ENCODE data around the gene TPTE2.
"Not testable (repeated sequence)": the region's sequence is repeated elsewhere in the genome, so short reads cannot be mapped to it uniquely, and the experiment has no call there.

TPTE2 gene

DNA sequence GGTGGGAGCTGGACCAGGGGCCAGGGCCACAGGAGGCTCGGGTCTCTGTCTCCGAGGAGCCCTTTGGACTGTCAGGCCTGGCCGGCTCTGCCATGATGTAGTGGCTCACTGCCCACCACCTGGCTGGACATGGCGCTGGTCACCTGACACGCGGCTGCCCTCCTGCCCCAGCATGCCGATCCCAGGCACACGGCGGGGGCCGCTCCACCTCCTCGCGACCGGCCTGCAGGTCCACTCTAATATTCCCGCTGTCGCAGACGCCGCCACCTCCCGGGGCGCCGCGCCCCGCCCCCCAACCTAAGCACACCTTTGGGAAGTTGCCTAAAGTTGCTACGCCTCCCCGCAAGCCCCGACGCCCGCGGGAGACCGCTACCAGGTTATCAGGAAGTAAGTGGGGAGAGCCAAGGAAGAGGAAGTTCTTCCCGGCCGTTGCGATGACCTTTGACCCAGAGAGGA, at the start of gene TPTE2:
TPTE2 (minus strand) TSS at position 406 of the 456 bp plus-strand sequence. CDS start 58,298 bp downstream, outside the sequence.
- DNase-seq (ENCODE audit: low read depth in 2 of 2) = not testable (repeated sequence)

DNA sequence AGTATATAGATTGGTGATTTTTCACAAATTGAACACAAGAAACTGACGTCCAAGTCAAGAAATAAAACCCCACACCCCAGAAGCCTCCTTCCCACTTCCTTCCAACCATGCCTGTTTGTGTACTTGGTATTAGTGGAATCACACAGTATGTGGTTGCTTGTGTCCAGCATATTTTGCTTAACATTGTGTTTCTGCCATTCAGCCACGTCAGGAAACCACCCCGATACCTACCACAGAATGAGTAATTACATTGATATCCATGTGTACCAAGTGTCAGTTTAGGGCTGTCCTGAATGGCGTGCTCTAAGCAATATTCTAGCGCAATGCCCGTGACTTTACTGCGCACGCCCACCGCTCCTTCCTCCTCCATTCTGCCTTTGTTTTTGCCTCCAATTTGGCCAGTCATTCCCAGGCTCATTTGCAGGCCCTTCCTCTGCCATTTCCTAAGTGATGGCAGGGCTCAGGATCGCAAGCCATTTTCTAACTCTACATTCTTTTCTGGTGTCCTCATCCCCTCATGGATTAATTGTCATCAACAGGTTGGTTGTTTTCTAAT, 46.3 kb upstream of the TPTE2 start:
- no peak for DNase-seq (ENCODE audit: low read depth in 2 of 2)

DNA sequence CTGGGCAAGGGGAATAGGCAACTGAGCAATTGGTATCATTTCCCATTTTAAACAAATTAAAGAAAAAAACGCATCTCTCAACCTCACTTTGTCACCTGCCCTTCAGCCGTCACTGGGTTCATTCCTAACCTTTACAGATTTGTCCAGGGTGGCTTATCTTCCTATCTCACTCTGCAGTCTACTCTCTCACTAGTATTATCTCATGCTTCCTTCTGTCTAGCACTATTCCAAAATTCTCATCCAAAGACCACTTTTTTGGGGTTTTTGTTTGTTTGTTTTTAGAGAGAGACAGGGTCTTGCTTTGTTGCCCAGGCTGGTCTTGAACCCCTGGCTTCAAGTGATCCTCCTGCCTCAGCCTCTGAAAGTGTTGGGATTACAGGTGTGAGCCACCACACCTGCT, 45.4 kb upstream of the TPTE2 start:
- no peak for DNase-seq (ENCODE audit: low read depth in 2 of 2)

DNA sequence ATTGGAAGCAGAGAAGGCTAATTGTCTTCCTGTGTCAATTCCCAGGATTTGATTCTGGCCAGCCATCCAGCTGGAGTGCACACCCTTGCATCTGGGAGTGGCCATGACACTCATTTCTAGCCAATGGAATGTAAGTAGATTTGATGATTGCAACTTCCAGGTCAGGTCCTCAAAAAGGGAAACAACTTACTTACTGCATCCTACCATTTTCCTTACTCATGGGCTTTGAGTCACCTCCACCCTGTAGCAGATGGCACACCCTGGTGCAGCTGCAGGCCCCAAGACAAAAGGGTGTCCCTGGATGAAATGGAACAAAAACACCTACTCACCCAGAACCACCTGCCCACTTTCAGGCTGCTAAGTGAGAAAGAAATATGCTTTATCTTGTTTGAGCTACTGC, 44.8 kb upstream of the TPTE2 start:
- no peak for DNase-seq (ENCODE audit: low read depth in 2 of 2)

DNA sequence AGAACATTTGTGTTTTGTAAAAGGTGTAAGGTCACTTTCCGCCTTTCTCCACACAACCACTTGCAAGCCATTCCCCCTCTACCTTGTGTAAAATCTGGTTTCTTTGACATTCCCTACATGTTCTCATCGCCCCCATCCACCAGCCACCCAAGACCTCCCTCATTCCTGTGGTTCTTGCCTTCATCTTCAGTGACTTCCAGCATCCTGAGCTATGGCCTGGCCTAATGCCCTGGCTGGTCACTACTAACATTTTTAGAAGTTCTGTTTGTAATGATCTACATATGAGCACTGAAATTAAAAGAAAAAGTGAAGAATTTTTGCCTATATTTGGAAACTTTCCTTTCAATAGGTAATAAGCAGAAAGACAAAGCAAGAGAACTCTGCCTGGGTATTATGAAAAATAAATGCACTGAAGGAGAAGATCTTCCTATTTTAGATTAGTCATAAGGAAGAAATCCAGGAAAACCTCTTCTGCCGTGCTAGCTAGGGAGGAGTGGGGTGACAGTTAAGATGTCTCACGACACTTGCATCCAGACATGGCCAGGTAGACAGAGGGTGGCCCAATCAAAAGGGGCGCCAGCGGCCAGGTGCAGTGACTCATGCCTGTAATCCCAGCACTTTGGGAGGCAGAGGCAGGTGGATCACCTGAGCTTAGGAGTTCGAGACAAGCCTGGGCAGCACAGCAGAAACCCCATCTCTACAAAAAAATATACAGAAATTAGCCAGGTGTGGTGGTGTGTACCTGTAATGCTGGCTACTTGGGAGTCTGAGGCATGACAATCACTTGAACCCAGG, 44.0 kb upstream of the TPTE2 start:
- DNase-seq (ENCODE audit: low read depth in 2 of 2) = no peak

DNA sequence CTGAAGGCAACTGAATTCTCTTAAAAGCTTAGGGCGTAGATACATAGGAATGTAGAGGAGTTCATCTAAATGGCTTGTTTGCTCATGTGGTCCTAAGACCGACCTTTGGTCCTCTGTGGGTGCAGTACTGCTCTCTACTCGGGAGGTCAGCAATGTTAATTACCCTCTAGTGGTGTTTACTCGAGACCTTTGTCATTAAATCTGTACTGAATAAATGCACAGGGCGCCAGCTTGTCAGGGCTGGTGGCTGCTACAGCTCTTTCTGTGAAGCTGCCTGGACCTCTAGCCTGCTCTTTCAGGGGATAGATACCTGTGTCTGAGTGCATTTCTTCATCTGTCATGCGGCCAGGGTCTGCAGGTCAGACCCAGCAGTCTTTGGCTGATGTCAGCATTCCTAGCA, 43.0 kb upstream of the TPTE2 start:
- DNase-seq (ENCODE audit: low read depth in 2 of 2) = no peak

DNA sequence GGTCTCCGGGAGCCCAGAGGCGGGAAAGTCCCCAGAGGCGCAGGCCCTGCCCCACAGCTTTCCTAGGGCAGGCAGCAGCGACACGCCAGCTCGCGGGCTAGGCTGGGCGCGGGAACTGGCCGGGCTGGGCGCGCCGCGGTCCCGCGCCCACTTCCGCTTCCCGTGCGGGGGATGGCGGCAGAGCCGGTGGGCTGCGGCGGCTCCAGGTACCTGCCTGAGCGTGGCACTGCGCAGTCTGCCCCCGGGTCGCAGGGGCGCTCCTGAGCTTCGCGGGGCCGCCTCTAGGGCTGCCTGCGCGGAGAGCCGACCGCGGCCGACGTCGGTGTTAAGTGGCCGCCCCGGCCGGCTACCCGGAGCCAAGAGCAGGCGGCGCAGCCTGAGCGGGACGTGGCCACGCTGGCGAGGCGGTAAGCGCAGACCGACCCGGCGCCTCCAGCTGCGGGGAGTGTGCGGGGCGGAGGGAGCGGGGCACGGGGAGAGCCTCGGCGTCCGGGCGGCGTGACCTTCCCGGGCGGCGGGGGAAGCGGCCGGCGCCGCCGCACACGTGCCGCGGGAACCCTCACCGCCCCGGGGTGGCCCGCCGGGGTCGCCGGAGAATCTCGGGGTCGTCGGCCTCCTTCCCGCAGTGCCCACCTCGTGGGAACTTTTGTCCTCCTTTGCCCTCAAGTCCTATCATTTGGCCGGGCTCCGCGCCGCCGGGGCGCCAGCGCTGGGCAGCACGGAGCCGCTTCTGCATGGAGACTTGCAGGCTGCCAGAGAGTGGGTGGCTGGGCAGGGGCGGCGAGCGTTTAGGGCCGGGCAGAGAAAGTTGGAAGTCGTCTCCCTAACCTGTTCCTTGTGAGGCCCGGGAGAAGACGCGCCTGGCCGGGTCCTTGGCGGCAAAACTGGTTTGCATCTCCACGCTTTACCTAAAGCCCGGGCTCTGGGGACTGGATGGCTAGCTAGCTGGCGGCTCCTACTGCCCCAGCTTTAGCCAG, 40.7 kb upstream of the TPTE2 start:
- peak; percentile 20 to 29 for DNase-seq (ENCODE audit: low read depth in 2 of 2)

DNA sequence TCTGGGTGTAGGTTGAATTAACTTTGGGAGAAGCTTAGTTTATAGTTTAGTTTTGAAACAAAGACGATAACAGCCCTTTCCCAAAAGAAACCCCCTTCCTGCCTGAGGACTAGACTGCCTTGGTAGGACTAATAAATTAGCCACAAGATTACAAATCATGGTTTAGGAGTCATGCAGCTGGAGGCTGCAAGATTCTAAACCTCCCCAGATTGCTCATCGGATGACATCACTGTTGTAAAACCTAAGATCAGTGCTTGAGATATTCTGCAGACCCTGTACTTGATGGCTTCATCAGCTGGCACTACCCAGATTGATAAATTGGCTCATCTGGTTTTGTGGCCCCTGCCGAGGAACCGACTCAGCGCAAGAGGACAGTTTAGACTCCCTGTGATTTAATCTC, 36.2 kb upstream of the TPTE2 start:
- no peak for DNase-seq (ENCODE audit: low read depth in 2 of 2)

DNA sequence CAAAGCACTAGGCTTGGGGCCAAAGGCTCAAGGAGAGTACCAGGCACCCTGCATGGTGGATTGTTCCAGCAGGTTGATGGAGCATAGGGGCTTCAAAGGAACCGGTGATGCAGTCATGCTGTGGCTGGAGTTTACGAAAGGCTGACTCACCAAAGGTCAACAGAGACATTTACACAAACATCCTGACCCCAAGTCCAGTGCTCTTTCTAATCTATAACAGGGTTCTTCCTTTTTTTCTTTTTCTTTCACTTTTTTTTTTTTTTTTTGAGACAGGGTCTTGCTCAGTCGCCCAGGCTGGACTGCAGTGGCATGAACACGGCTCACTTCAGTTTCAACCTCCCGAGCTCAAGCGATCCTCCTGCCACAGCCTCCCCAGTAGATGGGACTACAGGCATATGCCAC, 35.6 kb upstream of the TPTE2 start:
- DNase-seq (ENCODE audit: low read depth in 2 of 2) = no peak

DNA sequence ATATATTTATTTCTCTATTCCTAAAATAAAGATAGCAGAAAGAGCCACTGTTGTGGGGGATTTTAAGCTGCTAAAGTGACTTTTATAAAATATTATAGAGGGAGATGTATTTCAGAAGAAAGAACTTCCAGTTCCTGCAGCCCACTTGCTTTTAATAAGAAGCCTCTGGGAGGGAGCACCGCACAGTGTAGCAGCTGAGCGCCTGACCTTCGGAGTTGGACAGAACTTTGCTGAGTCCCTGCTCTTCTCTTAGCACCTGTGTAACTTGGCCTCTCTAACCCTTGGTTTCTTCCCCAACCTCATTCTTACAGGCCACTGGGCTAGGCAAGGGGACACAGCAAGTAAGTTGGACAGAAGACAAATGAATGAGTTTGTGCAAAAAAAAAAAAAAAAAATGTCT, 34.8 kb upstream of the TPTE2 start:
- DNase-seq (ENCODE audit: low read depth in 2 of 2) = no peak

DNA sequence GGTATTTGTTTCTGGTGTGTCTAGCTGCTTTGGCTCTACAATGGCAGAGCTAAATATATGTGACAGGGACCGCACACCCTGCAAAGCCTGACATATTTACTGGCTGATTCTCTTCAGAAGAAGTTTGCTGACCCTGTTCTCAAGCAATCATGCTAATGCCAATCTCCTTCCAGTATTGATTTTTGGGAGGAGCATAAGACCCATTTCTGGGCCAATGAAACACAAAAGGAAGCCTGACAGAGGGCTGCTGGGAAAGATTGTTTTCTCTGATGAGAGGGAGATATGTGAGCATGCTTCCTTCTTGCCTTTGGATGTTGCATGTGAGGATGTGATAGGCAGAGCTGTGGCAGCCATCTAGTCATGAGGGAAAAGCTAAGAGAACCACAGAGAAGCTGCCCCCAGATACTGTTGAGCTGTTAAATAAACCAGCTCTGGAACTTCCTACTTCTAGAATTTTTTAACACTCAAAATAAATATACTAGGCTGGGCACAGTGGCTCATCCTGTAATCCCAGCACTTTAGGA, 31.4 kb upstream of the TPTE2 start:
- no peak for DNase-seq (ENCODE audit: low read depth in 2 of 2)

DNA sequence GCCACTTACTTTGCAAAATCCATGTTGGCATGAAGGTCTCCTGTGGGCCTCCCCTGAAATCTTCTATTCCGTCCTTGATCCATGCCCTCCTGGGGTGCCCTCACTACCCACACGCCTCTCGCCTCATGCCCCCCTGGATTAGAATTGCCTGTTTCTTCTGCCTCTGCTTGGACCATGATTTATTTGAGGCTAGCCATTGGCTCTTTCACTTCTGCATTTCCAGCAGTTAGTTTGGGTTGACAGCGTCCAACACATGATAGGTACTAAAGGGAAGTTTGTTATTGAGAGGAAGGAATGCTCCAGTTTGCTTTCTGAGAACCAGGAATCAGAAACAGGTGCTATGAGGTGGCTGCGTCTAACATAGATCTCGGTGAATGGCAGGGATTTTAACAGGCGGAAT, 30.5 kb upstream of the TPTE2 start:
- no peak for DNase-seq (ENCODE audit: low read depth in 2 of 2)

DNA sequence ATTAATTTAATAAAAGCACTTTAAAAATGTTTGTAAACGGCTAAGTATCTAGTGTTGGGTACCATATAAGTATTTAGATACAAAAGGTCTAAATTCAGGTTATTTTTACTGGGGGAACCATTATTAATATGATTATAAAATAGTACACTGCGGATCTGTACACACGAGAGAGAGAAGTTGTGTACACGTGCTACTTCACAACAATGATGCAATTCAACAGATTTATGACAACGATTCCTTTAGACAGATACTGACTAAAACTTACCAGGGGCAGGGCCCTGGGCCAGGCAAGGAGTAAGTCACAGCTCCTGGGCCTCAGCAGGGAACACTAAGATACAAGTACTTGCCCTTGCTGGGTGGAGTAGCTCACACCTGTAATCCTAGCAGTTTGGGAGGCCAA, 29.1 kb upstream of the TPTE2 start:
- DNase-seq (ENCODE audit: low read depth in 2 of 2) = no peak

DNA sequence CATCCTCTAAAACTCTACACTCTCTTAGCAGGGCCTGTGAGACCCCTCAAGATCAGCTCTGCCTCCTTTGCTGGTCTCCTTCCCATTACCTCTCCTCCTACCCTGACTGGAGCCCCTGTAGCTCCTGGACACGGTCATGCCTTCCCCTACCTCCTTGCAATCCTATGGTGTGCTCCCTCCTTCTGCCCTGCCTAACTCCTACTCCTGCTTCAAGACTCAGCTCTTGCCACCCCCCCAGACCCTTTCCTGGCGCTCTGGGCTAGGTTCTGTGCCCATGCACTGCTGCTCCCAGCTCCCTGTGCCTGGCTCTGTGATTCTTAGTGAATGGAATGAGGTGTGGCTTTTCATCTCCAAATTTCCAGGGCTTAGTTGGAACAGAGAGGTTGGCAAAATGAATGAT, 28.0 kb upstream of the TPTE2 start:
- no peak for DNase-seq (ENCODE audit: low read depth in 2 of 2)

DNA sequence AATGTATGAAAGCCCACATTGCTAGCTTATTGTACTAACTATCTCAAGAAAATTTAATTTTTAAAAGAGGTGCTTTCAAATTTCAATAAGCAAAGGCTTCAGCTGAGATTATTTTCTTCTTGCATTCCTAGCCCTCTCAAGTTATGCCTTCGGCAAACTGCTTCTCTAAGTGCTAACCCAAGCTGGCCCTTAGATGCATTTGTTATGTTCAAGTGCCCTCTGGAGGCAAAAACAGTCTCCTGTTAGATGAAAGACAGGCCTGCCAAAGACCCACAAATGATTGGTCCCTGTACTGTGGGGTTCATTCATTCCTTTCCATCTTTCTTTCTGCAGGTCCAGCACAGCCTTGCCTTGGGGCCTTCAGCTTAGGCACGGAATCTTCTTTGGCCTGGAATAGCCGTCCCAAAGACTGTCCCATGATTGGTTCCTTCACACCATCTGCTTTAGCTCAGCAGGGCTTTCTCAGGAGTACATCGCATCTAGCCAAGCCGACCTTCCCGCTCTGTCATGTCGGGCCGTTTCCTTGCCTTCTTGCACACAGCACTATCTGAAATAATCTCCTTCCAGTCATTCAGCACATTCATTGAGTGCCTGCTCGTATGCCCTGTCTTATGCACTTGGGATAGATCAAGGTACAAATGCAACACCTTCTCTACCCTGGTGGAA, 26.4 kb upstream of the TPTE2 start:
- no peak for DNase-seq (ENCODE audit: low read depth in 2 of 2)

DNA sequence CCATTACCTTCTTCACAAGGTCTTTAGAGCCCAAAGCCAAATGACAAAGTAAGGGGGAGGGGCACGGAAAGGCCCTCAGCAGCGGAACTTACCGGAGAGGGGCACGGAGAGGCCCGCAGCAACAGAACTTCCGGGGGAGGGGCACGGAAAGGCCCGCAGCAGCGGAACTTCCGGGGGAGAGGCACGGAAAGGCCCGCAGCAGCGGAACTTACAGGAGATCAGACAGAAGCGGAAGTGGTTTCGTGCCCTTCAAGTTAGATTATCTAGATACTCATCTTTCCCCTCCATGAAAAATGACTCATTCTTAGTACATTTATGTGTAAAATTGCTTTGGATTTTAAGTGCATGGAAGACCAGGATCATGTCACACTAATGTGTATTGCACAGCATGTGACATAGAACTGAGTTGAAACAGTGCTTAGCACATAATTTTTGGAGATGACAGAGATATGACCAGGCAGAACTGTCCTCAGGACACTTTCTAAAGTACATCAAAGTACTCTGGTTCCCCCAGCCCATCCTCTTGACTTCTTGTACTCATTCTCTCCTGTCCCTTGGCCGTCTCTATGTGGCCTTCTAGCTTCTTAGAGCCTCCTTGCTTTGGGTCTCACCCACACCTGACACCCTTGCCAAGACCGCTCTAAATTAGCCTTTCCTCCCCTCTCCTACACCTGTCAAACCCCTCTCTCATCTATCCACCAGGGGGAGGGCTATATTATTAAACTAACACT, 25.7 kb upstream of the TPTE2 start:
- peak; percentile 62 to 76 for DNase-seq (ENCODE audit: low read depth in 2 of 2)

DNA sequence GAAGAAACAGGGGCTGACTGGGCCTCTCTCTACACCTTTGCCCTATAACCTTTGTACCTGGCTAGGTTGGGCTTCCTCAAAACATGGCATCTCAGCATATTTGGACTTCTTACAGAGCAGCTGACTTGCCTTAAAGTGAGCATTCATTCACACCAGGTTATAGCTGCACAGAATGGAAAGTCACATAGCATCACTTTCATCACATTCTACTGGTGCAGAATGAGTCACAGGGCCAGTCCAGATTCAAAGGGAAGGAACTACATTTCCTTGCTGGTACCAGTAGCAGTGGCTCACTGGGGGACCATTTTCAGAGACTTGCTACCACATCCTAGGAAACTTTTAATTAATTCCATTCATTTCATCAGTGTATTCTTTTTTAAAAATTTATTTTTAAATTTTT, 20.3 kb upstream of the TPTE2 start:
- DNase-seq (ENCODE audit: low read depth in 2 of 2) = no peak

DNA sequence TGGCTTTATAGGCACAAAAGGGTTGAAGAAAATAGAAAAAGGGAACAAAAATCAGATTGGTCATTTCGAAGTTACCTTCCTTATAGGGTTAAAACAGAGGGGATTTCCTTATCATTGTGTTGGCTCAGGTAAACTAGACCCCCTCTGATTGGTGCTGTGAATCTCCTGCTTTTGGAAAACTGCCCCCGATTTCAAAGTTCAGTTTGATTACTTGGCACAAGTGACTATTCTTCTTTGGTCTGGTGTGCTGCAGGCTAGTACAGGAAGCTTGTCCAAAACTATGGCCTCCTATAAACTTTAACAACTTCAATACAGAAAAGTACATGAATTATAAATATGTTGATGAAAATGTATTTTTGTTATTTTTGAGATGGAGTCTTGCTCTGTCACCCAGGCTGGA, 13.9 kb upstream of the TPTE2 start:
- no peak for DNase-seq (ENCODE audit: low read depth in 2 of 2)

DNA sequence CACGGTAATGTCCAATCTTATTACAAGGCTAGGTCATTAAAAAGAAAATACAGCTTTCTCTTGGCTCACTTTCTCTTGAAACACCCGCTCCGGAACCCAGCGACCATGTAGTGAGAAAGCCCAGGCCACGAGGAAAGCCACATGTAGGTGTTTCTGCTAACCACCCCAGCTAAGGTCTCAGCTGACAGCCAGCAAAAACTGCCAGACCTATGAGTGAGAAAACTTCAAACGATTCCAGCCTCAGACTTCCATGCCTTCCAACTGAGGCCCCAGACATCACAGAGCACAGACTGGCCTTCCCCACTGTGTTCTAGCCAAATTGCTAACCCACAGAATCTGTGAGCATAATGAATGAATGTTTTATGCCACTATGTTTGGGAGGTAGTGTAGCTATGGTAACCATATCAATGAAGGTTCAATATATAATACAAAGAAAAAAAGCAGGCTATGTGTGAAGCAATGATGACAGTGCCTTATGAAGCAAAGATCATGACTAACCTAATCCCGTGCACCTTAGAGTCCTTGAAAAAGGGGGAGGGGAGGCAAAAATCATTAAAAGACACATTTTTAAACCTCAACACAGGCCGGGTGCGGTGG, 11.9 kb upstream of the TPTE2 start:
- no peak for DNase-seq (ENCODE audit: low read depth in 2 of 2)

DNA sequence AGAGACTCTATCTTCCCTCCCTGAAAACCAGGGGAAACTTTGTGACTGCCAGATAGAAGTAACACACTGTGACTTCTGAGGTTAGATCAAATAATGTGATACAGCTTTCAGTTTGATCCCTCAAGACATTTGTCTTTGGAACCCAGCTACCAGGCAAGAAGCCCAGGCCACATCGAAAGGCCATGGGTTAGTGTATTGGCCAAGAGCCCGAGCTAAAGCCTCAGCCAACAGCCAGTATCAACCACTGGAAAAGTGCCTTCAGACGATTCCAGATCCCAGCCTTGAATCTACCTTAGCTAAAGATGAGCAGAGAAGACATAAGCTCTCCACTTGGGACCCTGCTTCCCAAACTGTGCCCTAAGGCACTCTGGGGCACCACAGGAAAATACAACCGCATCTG, 10.9 kb upstream of the TPTE2 start:
- DNase-seq (ENCODE audit: low read depth in 2 of 2) = no peak

All from stimulated activated CD4-positive, alpha-beta T cell treated with anti-CD3 and anti-CD28 coated beads, Interleukin-4, amount 100 ng/mL, for 48 hours (primary cell).